G401 (cell line): ENCODE results near the gene MTERF2. TPM values are rescaled to one million over a fixed set of nuclear protein-coding genes. Genes with fewer than 3 reads are reported as not detected.
A peak's percentile ranks its signal among the peaks of the same experiment; 100 is the strongest.

Experiments used
- DNase-seq: peaks from one replicate; pipeline ENCODE4 v3.0.0-alpha.2; 2015; ENCODE audit warnings: low spot score
- in situ Hi-C: cut with HindIII; loops from 2 replicates; pipeline ENCODE4 v1.10.0; 2016; ENCODE audit warnings: low sequenced_read_pairs, mixed read lengths
- total RNA-seq: library from RNA; depleted of rRNA; stranded (reverse); fragments of >200 nt; shearing (Covaris generic); gene quantifications from 2 replicates; pipeline ENCODE4 v1.2.3, GENCODE V29; 2014; rRNA removed

Gene MTERF2
- total RNA-seq, 1 experiment from 2014 or later = 21.3 TPM

DNA sequence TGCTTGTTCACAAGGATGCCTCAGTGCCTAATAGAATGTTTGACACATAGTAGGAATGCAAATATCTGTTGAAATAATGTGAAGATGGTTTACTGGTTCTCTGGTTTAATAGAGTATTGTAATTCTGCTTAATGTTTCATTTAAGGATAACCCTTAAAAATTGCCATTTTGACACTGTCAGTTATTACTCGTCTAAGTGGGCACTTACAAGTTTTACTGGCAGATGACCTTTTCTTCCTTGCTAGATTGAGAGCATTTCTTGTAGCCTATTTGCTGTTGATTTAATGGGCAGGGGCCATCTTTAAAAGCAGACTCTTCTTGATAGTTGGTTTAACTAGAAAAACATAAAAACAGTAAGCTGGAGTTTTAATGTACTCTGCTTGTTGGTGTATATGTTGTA, 29.4 kb downstream of the MTERF2 start:
- in situ Hi-C loops = no loop called here
- no peak for DNase-seq

DNA sequence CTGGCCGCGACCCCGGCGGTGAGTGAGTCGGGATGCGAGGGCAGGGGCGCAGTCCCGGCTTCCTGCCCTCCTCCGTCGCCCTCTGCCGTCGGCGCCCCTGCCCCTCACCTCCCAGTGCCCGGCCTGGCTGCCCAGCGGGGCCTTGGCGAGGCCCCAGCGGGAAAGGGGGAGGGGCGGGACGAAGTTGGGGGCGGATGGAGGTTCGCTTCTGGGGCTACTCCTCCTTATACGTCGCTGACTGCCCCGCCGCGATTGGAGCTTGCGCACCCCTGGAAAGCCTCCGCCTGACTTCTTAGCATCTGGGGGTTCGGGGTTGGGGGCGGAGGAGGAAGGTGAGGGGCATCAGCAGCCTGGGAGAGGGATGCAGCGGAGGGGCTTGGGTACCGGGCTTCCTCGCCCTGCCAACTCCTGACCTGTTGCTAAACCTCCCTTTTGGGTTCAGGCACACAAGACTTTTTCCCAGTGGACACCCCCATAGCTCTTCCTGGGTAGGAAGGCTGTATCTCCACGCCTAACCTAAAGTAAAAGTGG, 30.8 kb downstream of the MTERF2 start:
- in situ Hi-C loops = no loop called here
- peak; percentile 41 for DNase-seq

DNA sequence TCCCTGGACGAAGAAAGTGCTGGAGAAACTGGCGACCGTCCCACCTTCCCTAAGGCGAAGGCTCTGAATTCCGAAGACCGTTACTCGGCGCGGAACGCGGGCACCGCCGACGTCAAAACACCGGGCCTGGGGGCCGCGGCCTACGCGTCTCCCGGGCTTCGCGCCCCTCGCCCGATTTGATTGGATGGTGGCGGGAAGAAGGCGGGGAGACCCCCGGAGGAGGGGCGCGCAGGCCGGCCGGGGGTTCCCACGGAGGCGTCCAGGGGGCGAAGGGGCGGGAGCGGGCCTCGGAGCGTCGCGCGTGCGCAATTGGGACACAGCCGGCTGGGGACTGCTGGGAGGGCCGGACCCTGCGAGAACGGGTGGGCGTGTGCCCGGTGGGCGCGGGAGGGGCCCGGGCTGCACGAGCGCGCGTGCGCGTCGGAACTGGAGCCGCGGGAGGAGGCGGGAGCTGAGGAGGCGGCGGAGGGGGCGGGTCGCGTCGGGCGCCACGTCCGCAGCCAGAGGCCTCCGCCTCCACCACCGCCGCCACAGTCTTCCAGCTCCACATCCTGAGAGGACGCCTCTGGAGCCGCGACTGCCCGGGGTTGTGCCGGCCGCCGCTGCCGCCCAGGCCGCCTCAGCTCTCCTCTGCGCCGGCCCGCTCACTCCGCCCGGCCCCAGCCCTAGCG, 31.4 kb downstream of the MTERF2 start, which contains the start of gene TMEM263:
TSS of gene TMEM263 (plus strand) at position 531 of the 671 bp plus-strand sequence. CDS start 11,210 bp downstream, outside the sequence.
- in situ Hi-C loops = no loop called here

DNA sequence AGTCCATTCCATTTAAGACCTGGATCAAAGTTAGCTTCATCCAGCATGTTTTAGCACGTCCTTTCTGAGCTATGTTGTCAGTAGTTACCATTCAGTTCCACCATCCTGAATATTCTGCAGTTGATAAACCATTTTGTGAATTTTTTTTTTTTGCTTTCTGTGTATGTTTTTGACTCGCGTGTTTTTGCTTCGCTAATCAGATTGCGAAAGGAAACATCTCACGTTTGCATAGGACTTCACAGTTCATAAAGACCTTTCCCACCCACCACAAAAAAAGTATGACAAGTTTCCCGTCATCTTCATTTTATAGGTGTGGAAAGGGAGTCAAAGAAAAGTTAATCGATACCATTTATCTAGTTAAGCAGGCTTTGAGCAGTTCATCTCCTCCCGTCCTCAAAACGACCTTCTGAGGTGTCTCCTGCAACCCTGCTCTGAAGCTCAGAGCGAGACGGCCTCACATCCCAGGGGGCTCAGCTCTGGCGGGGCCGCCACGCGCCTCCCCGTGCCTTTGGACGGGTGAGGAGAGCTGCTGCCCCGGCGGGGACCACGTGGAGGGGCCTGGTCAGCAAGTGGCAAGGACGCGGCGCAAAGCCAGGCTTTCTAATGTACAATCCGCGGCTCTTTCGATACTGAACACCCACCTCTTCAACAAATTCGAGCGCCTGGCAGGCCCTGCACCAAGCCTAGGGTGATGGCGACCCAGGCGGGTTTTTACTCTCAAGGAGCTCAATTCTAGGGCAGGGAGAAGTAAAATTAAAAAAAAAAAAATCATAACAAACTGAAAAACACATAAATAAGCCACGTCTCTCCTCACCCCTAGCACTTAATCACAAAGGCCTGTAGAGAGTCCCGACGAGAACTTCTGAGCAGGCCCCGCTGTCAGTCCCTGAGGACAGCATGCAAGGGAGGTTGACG, 32.2 kb downstream of the MTERF2 start:
- in situ Hi-C loops = no loop called here
- peak; percentile 43 for DNase-seq

More for the DNA sequence above, 31.4 kb downstream of the MTERF2 start, which contains the start of gene TMEM263:
- peak; percentile 89 for DNase-seq

DNA sequence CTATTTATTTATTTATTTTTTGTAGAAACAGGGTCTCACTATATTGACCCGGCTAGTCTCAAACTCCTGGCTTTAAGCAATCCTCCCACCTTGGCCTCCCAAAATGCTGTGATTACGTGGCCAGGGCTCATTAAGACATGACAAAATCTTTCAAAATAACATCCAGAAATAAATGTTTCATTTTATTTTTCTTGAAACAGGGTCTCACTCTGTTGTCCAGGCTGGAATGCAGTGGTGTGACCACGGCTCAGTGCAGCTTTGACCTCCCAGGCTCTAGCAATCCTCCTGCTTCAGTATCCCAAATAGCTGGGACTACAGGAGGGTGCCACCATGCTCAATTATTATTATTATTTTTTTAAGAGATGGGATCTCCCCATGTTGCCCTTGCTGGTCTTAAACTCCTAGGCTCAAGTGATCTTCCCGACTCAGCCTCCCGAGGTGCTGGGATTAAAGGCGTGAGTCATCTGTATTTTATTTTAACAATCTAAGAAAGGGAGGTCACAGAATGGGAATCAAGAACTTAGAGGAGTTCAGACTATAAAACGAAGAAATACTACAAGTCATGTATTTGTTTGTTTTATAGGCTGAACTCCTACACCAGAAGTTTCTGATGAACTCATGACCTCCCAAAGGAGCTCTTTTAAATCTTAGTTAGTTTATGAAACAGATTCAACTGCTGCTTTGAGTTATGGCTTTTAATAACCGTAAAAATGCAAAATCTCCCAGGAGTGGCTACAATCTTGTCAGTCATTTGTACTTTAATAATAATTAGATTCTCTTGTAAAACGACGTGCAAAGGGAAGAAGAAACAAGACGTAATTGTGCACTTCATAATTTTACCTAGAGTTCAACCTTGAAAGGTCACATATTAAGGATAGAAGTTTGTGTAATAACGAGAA, 33.3 kb downstream of the MTERF2 start:
- DNase-seq = no peak
- in situ Hi-C loops = no loop called here

DNA sequence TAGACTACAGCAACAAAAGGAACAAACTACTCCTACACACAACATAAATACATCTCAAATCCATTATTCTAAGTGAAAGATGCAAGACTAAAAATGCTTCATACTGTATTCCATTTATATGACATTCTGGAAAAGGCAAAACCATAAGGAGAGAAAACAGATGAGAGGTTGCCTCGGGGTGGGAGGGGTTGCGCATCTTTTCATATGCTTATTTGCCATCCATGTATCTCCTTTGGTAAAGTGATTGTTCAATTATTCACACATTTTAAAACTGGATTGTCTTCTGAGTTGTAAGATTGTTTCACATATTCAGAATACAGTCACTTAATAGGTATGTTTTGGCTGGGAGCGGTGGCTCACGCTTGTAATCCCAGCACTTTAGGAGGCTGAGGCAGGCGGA, 36.4 kb downstream of the MTERF2 start:
- in situ Hi-C loops = no loop called here
- DNase-seq = no peak

DNA sequence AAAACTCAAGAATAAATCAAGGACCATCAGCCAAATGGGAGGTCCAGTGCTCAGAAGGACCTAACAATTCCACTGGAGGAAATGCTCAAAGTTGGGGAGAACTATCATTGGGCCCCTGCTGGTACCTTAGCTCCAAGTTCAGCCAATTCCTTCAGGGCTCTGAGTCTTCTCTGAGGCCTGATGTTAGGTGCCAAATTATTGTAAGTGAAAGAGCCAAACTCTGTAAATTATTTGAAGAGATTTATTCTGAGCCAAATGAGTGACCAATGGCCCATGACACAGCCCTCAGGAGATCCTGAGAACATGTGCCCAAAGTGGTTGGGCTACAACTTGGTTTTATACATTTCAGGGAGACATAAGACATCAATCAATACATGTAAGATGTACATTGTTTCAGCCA, 39.5 kb downstream of the MTERF2 start:
- in situ Hi-C loops = loop anchor here (5.0 kb wide), 1 partner anchor 45 kb away; no protein-coding TSS in a partner anchor
- no peak for DNase-seq

DNA sequence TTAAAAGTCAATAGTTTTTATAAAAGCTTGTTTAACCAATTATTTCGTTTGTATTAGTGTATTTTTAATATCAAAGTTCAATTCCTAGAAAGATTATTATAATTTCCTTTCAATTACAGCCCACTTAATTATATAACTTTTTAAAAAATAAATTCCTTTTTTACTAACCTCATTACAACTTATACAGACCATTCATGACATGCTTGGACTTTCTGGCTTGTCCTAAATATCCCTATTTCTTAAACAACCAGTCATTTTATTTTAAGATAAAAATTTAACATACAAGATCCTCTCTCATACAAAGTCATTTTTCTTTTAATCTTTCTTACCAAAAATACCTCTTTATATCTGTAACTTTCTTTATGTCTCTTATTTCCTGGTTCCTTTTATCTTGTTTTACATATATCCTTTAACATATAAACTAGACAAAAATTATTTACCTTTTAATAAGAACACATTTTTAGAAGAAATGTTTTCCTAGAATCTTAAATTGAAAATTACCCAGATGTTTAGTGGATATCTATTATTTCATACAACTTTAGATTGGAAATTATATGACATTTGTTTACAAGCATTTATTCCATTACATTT, 41.6 kb downstream of the MTERF2 start:
- no peak for DNase-seq
- in situ Hi-C loops = loop anchor here (5.0 kb wide), 1 partner anchor 43 kb away; no protein-coding TSS in a partner anchor

DNA sequence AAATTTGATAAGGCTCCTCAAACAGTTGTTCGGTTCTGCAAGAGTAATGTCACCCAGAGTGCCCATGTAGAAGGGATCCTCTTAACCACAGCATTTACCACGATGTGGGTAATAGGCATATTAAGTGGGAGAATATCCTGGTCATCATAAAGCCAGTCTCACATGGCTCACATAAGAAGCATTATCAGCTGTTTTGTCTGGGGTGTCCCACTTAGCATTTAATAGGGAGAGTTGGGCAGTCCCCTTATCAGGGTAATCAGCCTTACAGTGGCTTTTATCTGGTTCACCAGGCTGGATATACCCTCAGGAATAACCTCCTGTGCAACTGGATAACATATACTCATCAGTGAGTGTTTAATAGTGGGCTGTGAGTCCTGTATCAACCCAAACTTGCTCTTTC, 44.2 kb downstream of the MTERF2 start:
- in situ Hi-C loops = no loop called here
- DNase-seq = no peak

DNA sequence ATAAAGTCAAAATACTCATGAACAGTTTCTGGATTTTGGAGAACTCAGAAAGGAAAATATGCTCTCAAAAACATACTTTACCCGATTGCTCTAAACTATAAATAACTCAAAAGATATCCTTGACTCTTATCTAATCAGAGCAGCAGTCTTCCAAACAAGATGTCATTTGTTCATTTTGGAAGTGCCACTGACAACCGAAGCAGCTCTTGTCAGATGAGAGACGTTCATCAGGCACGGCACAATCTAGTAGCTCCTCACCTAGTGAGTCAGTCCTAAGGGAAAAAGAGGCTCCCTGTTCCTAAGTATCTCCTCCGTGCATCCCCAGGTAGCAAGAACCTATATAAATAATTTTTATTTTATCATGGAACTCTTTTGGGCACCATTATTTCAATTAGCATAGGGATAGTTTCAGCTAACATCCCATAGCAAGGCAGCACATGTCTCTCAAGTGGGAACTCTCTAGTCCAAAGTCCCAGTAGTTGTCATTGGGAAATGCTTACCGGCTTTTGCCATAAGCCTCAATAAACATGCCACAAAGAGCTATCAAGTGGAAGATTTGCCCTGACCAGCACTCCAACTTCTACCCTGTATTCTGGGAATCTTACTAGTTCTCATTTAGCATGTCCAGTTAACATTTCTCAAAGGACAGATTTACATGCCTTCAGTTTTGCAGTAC, 45.3 kb downstream of the MTERF2 start:
- in situ Hi-C loops = no loop called here
- DNase-seq = no peak

DNA sequence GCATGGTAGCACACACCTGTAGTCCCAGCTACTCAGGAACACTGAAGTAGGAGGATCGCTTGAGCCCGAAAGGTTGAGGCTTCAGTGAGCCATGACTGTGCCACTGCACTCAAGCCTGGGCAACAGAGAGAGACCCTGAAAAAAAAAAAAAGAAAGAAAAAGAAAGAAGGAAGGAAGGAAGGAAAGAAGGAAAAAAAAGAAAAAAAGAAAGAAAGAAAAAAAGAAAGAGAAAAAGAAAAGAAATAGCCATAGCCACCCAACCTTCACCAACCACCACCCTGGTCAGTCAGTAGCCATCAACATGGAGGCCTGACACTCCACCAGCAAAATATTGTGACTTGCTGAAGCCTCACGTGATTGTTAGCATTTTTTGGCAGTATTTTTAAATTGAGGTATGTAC, 52.7 kb downstream of the MTERF2 start:
- in situ Hi-C loops = no loop called here
- no peak for DNase-seq

Other genes with a start within 250 kb of the MTERF2 start
- gene RIC8B, start 212.5 kb downstream of the MTERF2 start, total RNA-seq = 19.4 and 19.8 TPM in 2 replicates
- 32.0 and 51.7 TPM in 2 replicates for gene TMEM263, start 31.2 kb downstream of the MTERF2 start, total RNA-seq
- 142 and 152 TPM in 2 replicates for gene CRY1, start 106.4 kb upstream of the MTERF2 start, total RNA-seq